PC-9 (cell line): ENCODE results near the gene COL13A1. TPM values are rescaled to one million over a fixed set of nuclear protein-coding genes. Genes with fewer than 3 reads are reported as not detected.

Experiments
- BruUV-seq: library from RNA; stranded (reverse); fragments of 400-500 nt; replicated peaks from 2 replicates; lab custom pipeline; 2021; lab: Mats Ljungman, UMichigan
- CTCF ChIA-PET: fragments of 300-600 bp; sonication (Branson Sonifier 250); formaldehyde crosslinking; loops from one replicate; lab custom pipeline; 2022; ENCODE audit warnings: antibody characterized with exemption; lab: Charles Lee
- POLR2A ChIA-PET: fragments of 300-600 bp; sonication (Branson Sonifier 250); formaldehyde crosslinking; loops from one replicate; lab custom pipeline; 2022; ENCODE audit warnings: antibody characterized with exemption; ENCODE audit not compliant: unreplicated experiment; lab: Charles Lee
- DNase-seq, 2 experiments: peaks; one replicate each; pipeline versions ENCODE4 v3.0.0 to v3.0.0-alpha.2; 2015 to 2022; ENCODE audit warnings: mixed read lengths in 1 of 2
- H2AFZ ChIP-seq: fragments of 200-600 bp; sonication (generic); 2 replicates; pipeline ENCODE4 v1.8.1; 2017; ENCODE audit warnings: antibody characterized with exemption
- H3F3A ChIP-seq: fragments of 200-600 bp; sonication (generic); 2 replicates; pipeline ENCODE4 v1.8.1; 2017; ENCODE audit warnings: antibody characterized with exemption, mild to moderate bottlenecking, low read depth; ENCODE audit not compliant: insufficient read depth
- H3K27ac ChIP-seq: fragments of 200-600 bp; sonication (generic); 2 replicates; pipeline ENCODE4 v1.6.1; 2016; ENCODE audit warnings: mixed run types
- H3K27me3 ChIP-seq: fragments of 200-600 bp; sonication (generic); 2 replicates; pipeline ENCODE4 v1.6.1; 2016; ENCODE audit warnings: low read depth, mixed run types; ENCODE audit not compliant: insufficient read depth
- H3K36me3 ChIP-seq: fragments of 200-600 bp; sonication (generic); 2 replicates; pipeline ENCODE4 v1.6.1; 2016; ENCODE audit warnings: low read depth, mixed run types
- H3K4me1 ChIP-seq: fragments of 200-600 bp; sonication (generic); replicated peaks from 2 replicates; pipeline ENCODE4 v1.6.1; 2016; ENCODE audit warnings: mixed run types; ENCODE audit not compliant: insufficient read depth
- H3K4me2 ChIP-seq: fragments of 200-600 bp; sonication (generic); 2 replicates; pipeline ENCODE4 v1.6.1; 2017; ENCODE audit warnings: mixed run types
- H3K4me3 ChIP-seq: fragments of 200-600 bp; sonication (generic); 2 replicates; pipeline ENCODE4 v1.6.1; 2016; ENCODE audit warnings: mixed run types
- H3K79me2 ChIP-seq: fragments of 200-600 bp; sonication (generic); 2 replicates; pipeline ENCODE4 v1.6.1; 2017; ENCODE audit warnings: low read depth, mixed run types
- H3K9me2 ChIP-seq: fragments of 200-600 bp; sonication (generic); 2 replicates; pipeline ENCODE4 v1.8.1; 2017; ENCODE audit warnings: mild to moderate bottlenecking; ENCODE audit not compliant: insufficient read depth
- H3K9me3 ChIP-seq: fragments of 200-600 bp; sonication (generic); 2 replicates; pipeline ENCODE4 v1.8.1; 2016; ENCODE audit warnings: low read depth; ENCODE audit not compliant: insufficient read depth
- H4K20me1 ChIP-seq: fragments of 200-600 bp; sonication (generic); 2 replicates; pipeline ENCODE4 v1.8.1; 2017; ENCODE audit not compliant: insufficient read depth
- CTCF ChIP-seq: fragments of 200-600 bp; sonication (generic); conservative IDR thresholded peaks from 2 replicates; pipeline ENCODE4 v1.6.1; 2017; ENCODE audit warnings: mixed run types, antibody characterized with exemption, mild to moderate bottlenecking, moderate library complexity
- EZH2 ChIP-seq: fragments of 200-600 bp; sonication (generic); IDR thresholded peaks from 2 replicates; pipeline ENCODE4 v1.8.0; 2017; ENCODE audit warnings: antibody characterized with exemption, low read depth
- intact Hi-C: fragments of 100-400 bp; cut with micrococcal nuclease; formaldehyde crosslinking; loops from one replicate; pipeline ENCODE4 v1.10.0; 2022; ENCODE audit not compliant: unreplicated experiment
- total RNA-seq: library from RNA; stranded (reverse); gene quantifications from 2 replicates; pipeline ENCODE4 v1.2.3, GENCODE V29; 2021

The COL13A1 gene
- total RNA-seq, 1 experiment from 2014 or later, result 1.6 TPM

GRCh38 chr10:69944761-69945160 is 143.1 kb downstream of the COL13A1 start:
- Histone ChIP-seq H3K9me2 (no peaks in the 10 kb centered on the region), H3K79me2 (no peaks in the 10 kb centered on the region), H4K20me1 (no peaks in the 10 kb centered on the region), H3K27ac (no peak overlapping the region), H3K36me3 (no peaks in the 10 kb centered on the region), H3K4me3 (no peak overlapping the region), H3K27me3 (no peaks in the 10 kb centered on the region), H3K9me3 (no peaks in the 10 kb centered on the region), H3K4me2 (no peak overlapping the region), H3K4me1 (no peaks in the 10 kb centered on the region), H3F3A (no peaks in the 10 kb centered on the region), H2AFZ (no peak overlapping the region)
- ChIA-PET CTCF (no interaction called here), POLR2A (interaction anchor here (0.7 kb wide), 1 partner anchor 17 kb away, joined by 14 read pairs; no protein-coding TSS in a partner anchor)
- no peak for DNase-seq
- intact Hi-C loops, result no loop called here
- TF ChIP-seq CTCF (no peak), EZH2 (no peak)
- BruUV-seq, result no TSS peak

- Histone ChIP-seq H3K36me3 (no peaks in the 10 kb centered on the region), H3K4me1 (no peaks in the 10 kb centered on the region), H3K9me2 (no peaks in the 10 kb centered on the region), H3K27ac (no peak overlapping the region), H3K9me3 (no peaks in the 10 kb centered on the region), H3F3A (no peaks in the 10 kb centered on the region), H4K20me1 (no peaks in the 10 kb centered on the region), H3K4me2 (no peak overlapping the region), H3K79me2 (no peaks in the 10 kb centered on the region), H3K4me3 (no peak overlapping the region), H3K27me3 (no peaks in the 10 kb centered on the region), H2AFZ (no peak overlapping the region)
- ChIA-PET CTCF (no interaction called here), POLR2A (no interaction called here)
- intact Hi-C loops, result no loop called here
- TF ChIP-seq EZH2 (no peak), CTCF (no peak)
- no TSS peak for BruUV-seq
- DNase-seq, result no peak
Measured at GRCh38 chr10:69948261-69948660, 146.6 kb downstream of the COL13A1 start.

DNA sequence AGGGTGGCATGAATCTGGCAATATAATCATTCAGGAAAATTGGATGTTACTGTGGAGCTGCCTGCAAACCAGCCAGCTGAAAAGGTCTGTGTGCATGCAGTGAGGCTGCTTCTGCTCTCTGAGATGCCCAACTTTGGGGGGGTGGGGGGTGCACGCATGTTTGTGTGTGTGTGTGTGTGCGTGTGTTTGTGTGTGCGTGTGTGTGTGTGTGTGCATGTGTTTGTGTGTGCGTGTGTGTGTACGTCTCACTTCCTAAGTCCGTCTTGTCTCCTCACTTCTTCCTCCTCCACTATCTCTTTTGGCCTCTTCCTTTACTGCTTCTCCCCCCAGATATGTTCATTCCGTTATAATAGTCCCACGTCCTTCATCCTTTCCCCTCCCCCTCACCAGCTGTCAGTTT is 148.1 kb downstream of the COL13A1 start:
- intact Hi-C loops, result no loop called here
- no peaks in the 10 kb centered on the region for H3K9me3 ChIP-seq
- no peaks in the 10 kb centered on the region for H3K4me1 ChIP-seq
- no peak for DNase-seq
- H3F3A ChIP-seq, result no peaks in the 10 kb centered on the region
- no peaks in the 10 kb centered on the region for H3K27me3 ChIP-seq
- CTCF ChIA-PET, result interaction anchor here (0.6 kb wide), 1 partner anchor 163 kb away, joined by 3 read pairs; no protein-coding TSS in a partner anchor
- H3K4me3 ChIP-seq, result no peak overlapping the region
- BruUV-seq, result no TSS peak
- TF ChIP-seq CTCF (no peak), EZH2 (no peak)
- POLR2A ChIA-PET, result interaction anchor here (0.6 kb wide), 1 partner anchor 102 kb away, joined by 8 read pairs; no protein-coding TSS in a partner anchor
- H3K9me2 ChIP-seq, result no peaks in the 10 kb centered on the region
- no peaks in the 10 kb centered on the region for H3K79me2 ChIP-seq
- H2AFZ ChIP-seq, result no peak overlapping the region
- no peaks in the 10 kb centered on the region for H3K36me3 ChIP-seq
- H3K27ac ChIP-seq, result no peak overlapping the region
- no peaks in the 10 kb centered on the region for H4K20me1 ChIP-seq
- H3K4me2 ChIP-seq, result no peak overlapping the region
